Measurements from ENCODE around the gene PARM1.

Gene PARM1

DNA sequence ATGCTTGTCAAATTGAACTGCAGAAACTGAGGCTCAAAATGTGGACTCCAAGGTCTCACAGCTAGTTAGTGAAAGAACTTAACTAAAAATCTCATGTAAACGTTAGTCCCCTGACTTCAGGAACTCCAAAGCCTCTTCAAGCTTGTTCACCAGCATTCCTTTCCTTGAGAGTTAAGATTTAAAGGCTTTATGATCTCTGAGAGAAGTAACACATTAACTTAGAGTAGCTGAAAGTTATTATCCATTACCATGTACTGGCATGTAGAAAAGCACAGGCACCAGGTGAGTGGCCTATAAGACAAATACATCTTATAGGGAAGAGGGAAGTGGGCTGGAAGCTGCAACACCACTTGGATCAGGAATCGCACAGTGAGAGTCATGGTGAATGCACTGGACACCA lies 15.3 kb downstream of the PARM1 start:
- Histone ChIP-seq H3K4me3 (no peak overlapping the region), H3K27ac (no peak overlapping the region)
- TF ChIP-seq, protein P1, sequence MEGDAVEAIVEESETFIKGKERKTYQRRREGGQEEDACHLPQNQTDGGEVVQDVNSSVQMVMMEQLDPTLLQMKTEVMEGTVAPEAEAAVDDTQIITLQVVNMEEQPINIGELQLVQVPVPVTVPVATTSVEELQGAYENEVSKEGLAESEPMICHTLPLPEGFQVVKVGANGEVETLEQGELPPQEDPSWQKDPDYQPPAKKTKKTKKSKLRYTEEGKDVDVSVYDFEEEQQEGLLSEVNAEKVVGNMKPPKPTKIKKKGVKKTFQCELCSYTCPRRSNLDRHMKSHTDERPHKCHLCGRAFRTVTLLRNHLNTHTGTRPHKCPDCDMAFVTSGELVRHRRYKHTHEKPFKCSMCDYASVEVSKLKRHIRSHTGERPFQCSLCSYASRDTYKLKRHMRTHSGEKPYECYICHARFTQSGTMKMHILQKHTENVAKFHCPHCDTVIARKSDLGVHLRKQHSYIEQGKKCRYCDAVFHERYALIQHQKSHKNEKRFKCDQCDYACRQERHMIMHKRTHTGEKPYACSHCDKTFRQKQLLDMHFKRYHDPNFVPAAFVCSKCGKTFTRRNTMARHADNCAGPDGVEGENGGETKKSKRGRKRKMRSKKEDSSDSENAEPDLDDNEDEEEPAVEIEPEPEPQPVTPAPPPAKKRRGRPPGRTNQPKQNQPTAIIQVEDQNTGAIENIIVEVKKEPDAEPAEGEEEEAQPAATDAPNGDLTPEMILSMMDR (IDR thresholded peaks at IDR 0.05), result no peak
- no peak for DNase-seq (ENCODE audit: low spot score)

DNA sequence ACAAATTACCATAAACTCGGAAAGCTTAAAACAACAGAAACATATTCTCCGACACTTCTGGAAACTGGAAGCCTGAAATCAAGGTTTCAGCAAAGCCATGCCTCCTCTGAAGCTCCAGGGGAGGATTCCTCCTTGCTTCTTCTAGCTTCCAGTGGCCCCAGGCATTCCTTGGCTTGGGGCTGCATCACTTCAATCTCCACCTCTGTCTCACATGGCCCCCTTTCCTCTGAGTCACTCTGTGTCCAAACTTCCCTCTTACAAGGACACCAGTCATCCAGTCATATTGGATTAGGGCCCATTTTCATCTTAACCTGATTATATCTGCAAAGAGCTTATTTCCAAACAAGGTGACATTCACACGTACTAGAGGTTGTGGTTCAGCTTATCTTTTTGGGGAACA lies 17.3 kb downstream of the PARM1 start:
- no peak for DNase-seq (ENCODE audit: low spot score)
- no peak overlapping the region for H3K27ac ChIP-seq

DNA sequence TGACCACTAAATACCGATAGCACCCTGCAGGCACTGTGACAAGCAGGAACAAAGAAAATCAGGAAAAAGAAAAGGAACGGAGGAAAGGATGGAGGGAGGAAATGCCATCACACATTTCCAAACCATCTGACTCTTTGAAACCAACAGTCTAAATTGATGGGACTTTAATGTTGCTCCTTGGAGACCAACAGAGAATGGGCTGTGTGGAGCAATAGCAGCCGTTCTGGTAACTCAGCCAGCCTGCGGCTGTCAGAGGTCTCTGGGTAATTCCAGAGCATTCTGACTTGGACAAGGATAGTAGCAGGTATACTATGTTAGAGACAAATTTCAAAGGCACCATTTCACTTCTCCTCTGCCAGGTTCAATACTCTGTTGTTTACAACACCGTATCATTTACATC lies 18.0 kb downstream of the PARM1 start:
- TF ChIP-seq, protein P1 (IDR thresholded peaks at IDR 0.05), result no peak

More for the DNA sequence above, 17.3 kb downstream of the PARM1 start:
- TF ChIP-seq, protein P1 (IDR thresholded peaks at IDR 0.05), result no peak
- H3K4me3 ChIP-seq, result no peak overlapping the region

DNA sequence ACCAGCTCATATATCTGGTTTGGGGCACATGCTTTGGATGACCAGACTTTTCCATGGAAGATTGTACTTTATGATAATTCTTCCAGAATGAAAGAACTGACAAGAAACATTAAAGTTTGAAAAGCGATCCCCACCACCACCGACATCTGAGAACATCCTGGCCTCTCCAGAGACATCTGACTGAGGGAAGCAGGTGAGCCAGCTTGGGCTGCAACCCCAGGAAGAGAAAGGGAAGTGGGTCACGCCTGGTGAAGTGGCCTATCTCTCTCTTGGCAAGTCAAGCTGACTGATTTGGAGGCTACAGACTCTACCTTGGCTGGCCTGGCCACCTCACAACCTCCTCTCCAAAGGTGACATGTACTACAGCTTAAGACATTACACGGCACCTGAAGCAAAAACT lies 20.7 kb downstream of the PARM1 start:
- DNase-seq (ENCODE audit: low spot score), result no peak
- no peak overlapping the region for H3K4me3 ChIP-seq
- H3K27ac ChIP-seq, result no peak overlapping the region
- TF ChIP-seq, protein P1 (IDR thresholded peaks at IDR 0.05), result no peak

More for the DNA sequence above, 18.0 kb downstream of the PARM1 start:
- no peak overlapping the region for H3K27ac ChIP-seq
- no peak overlapping the region for H3K4me3 ChIP-seq
- DNase-seq (ENCODE audit: low spot score), result no peak

DNA sequence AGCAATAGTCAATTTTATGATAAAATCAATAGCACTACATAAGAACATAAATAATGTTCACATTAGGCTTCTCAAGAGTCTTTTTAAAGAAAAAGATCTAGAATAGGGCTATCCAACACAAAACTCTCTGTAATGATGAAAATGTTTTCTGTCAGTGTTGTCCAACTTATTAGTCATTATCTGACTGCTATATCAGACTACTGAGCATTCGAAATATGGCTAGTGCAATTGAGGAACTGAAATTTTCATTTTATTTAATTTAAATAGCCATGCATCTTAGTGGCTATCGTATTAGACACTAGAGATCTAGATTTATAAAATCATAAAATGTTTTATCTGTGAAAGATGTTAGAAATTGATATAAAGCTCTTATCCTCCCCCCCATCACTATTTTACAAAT lies 26.0 kb downstream of the PARM1 start:
- H3K27ac ChIP-seq, result no peak overlapping the region
- DNase-seq (ENCODE audit: low spot score), result no peak
- no peak overlapping the region for H3K4me3 ChIP-seq
- TF ChIP-seq, protein P1 (IDR thresholded peaks at IDR 0.05), result no peak

DNA sequence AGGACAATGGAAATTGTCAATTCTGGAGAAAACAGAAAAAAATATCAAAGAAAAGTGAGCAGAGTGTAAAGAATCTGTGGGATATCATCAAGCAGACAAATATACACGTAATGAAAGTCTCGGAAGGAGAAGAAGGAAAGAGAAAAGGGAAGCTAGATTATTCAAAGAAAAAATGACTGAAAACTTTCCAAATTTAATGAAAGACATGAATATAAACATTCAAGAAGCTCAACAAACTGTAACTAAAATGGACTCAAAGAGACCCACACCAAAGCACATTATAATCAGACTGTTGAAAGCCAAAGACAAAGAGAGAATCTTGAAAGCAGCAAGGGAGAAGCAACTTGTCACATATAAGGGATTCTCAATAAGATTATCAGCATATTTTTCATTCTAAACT lies 28.3 kb downstream of the PARM1 start:
- no peak overlapping the region for H3K27ac ChIP-seq
- no peak overlapping the region for H3K4me3 ChIP-seq
- TF ChIP-seq, protein P1 (IDR thresholded peaks at IDR 0.05), result no peak
- DNase-seq (ENCODE audit: low spot score), result no peak

DNA sequence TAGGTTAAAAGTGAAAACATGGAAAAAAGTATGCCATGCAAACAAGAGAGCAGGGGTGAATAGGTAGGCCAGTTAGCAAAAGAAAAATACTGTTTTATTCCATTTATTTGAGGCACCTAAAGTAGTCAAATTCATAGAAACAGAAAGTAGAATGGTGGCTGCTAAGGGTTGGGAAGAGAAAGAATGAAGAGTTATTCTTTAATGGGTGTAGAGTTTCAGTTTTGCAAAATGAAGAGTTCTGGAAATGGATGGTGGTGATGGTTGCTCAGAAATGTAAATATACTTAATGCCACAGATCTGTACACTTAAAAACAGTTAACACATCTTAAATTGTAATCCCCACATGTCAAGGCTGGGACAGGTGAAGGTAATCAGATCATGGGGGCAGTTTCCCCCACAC lies 29.7 kb downstream of the PARM1 start:
- Histone ChIP-seq H3K27ac (no peak overlapping the region), H3K4me3 (no peak overlapping the region)
- TF ChIP-seq, protein P1 (IDR thresholded peaks at IDR 0.05), result no peak
- no peak for DNase-seq (ENCODE audit: low spot score)
